ENCODE results near the gene CRIP1.

- no peak for TF ChIP-seq CTCF (IDR thresholded peaks at IDR 0.05; ENCODE audit: poor library complexity)
- TF ChIP-seq EZH2 (IDR thresholded peaks at IDR 0.05; ENCODE audit: borderline replicate concordance), result no peak
- no peak for TF ChIP-seq EZH2phosphoT487 (IDR thresholded peaks at IDR 0.05; ENCODE audit: low read depth, severe bottlenecking, unreplicated experiment)
Measured at GRCh38 chr14:105525861-105526775, 39.4 kb downstream of the CRIP1 start, which contains the start of gene TMEM121.
